ENCODE results near the gene STEAP3. TPM values are rescaled to one million over a fixed set of nuclear protein-coding genes. Genes with fewer than 3 reads are reported as not detected.

Gene STEAP3
- polyA plus RNA-seq, 4 donors: 1.6 to 2.0 (median 1.7) TPM

- no peak for DNase-seq (ENCODE audit: low read depth in 4 of 4, low spot score in 2 of 4)
These were observed 25.9 kb upstream of the STEAP3 start for GRCh38 chr2:119197529-119198239.

- DNase-seq (ENCODE audit: low read depth in 4 of 4, low spot score in 2 of 4): no peak
These were observed 25.3 kb upstream of the STEAP3 start for GRCh38 chr2:119198240-119198840.

GRCh38 chr2:119201815-119202214 lies 21.8 kb upstream of the STEAP3 start:
- DNase-seq (ENCODE audit: low read depth in 4 of 4, low spot score in 2 of 4): no peak

DNA sequence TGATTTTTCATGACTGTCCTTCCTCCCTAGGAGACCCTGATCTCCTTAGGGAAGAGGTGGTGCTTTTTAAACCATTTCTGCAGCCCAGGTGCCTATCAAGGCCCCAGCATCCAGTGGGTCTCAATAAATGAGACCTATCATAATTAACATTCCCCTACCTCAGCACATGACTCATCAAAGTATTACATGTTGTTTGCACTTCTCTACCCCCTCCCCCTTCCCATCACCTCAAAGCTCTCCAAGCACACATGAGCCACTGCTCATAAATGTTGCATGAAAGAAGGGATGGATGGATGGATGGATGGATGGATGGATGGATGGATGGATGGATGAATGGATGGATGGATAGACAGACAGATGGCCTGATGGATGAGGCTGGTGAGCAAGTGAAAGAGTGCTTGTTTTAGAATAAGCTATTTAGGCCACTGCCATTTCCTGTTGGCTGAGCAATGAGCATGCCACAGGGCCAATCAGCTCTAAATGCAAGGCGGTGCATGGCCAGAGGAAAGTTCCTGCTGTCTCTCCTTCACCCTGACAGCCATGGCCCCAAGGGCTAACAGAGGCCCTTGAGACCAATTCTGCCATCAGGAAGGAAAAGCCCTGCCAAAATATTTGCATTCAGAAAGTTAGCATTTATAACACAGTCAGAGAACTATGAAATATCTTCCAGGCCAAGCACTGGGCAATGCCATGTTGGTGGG lies 20.9 kb upstream of the STEAP3 start:
- no peak for DNase-seq (ENCODE audit: low read depth in 4 of 4, low spot score in 2 of 4)

DNA sequence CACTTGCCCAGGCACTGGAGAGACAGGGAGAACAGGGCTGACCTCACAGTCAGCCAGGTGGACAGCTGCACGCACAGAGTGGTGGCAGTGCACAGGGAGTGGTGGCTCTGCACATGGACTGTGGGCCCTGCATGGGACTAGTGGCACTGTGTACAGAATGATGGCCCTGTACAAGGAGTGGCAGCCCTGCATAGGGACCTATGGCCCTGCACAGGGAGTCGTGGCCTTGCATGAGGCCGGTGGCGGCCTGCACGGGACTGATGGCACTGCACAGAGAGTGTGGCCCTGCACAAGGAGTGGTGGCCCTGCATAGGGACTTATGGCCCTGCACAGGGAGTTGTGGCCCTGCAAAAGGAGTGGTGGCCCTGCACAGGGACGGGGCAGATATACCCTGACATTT lies 19.1 kb upstream of the STEAP3 start:
- no peak for DNase-seq (ENCODE audit: low read depth in 4 of 4, low spot score in 2 of 4)

- no peak for DNase-seq (ENCODE audit: low read depth in 4 of 4, low spot score in 2 of 4)
These were observed 18.5 kb upstream of the STEAP3 start for GRCh38 chr2:119205001-119205706.

DNA sequence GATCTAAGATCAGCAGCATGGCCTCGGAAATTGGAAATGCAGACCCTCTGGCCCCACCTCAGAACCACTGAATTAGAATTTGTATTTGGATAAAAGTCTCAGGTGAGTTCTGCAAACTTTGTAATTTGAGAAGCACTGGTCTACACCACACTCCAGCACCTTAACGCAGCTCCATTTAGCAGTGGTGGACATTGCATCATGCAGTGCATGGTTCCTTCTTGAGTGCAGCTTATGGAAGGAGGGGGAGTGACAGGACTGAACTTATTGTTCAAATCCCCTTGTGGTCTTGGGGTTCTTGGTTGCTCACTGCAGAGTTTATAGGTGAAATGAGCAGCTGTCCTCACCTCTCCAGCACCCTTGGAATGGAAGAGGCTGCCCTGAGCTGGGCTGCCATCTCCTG lies 17.4 kb upstream of the STEAP3 start:
- no peak for DNase-seq (ENCODE audit: low read depth in 4 of 4, low spot score in 2 of 4)

DNA sequence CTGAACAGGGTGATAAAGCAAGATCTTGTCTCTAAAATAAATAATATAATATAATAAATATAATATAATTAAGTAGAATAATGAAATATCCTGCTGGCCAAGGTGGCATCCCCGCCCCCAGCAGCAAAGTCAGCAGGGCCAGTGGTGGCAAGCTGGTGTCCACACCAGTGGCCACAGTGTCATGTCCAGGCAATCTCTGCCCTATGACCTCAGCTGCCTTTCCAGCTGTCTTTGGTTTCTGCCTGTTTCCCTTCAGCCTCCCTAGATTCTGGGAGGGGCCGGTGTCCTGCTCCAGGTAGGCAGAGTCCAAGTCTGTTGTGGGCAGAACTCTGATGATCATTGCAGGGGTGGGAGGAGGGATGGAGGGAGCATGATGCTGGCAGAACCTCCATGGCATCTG lies 16.2 kb upstream of the STEAP3 start:
- no peak for DNase-seq (ENCODE audit: low read depth in 4 of 4, low spot score in 2 of 4)

DNA sequence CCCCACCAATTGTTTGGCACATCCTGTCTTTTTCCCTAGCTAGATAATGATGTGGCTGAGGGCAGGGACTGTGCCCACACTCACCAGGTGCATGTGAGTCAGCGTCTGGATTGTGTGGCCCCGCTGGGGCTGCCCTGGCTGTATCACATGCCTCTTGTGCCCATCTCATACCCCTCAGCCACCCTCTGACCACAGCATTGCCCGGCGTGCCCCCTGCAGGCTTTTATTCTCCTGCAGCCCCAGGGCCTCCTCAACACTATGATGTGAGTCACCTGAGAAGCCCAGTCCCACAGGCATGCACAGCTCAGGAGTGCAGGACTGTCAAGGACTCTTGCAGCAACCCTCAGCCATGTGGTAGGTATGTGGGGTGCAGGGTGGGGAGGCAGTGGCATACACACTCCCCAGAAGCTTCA lies 14.8 kb upstream of the STEAP3 start:
- DNase-seq (ENCODE audit: low read depth in 4 of 4, low spot score in 2 of 4): no peak

DNA sequence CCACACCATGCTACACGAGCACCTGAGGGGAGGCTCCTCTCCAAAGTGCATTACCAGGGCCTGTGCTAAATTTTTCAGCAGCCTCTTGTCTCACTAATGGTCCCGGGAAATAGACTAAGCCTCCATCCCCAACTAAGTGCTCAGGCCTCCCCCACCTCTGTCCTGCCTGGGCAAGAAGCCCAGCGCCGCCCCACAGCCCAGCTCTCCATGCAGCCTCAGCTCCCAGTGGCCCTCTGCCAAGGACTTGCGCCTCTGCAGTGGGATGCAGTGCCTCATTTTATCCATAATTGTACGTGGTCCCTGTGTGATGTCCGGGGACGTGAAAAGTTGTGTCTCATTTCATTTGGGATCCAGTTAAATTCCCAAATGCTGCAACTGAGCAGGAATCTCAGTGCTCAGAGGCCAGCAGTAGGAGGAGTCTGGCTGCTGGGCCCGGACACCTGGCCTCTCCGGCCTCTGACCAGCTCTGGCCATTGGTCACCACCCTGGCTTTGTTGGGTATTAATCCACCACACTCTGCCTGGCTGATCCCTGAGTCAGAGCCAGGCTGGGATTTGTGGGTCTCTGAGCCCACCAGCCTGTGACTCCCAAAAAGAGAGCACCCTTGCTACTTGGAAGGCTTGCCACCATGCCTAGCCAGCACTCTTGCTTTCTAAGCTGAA lies 11.4 kb upstream of the STEAP3 start:
- DNase-seq (ENCODE audit: low read depth in 4 of 4, low spot score in 2 of 4): no peak

GRCh38 chr2:119214453-119215037 lies 9.1 kb upstream of the STEAP3 start:
- no peak for DNase-seq (ENCODE audit: low read depth in 4 of 4, low spot score in 2 of 4)

- DNase-seq (ENCODE audit: low read depth in 4 of 4, low spot score in 2 of 4): no peak
These were observed 6.6 kb upstream of the STEAP3 start for GRCh38 chr2:119216994-119217393.

DNA sequence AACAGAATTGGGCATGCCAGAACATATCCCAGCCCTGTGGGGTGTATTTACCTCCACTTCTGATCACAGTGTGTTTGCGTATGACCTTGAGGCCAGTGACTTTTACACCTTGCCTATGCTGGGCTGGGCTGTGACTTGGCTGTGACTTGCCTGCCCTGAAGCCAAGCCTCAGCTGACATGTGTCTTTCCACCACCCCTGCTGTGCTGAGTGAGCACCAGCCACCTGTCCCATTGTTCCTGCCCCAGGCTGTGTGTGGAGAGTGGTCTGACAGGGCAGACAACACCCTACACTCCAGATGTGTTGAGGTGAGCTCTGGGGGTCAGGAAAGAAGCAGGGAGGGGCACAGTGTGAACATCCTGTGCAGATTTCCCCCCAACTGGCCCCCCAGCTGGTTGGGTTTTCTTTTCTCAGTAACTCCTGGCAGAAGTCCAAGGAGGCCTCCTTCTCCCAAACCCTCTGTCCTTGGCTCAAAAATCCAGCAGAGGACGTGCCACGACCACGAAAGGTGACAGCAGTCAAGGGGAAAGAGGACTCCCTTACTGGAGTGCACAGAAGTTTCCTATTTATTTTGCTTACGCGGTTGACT lies 5.1 kb upstream of the STEAP3 start:
- peak in 2 of 4 donors; percentile 15 to 37 for DNase-seq (ENCODE audit: low read depth in 4 of 4, low spot score in 2 of 4)

DNA sequence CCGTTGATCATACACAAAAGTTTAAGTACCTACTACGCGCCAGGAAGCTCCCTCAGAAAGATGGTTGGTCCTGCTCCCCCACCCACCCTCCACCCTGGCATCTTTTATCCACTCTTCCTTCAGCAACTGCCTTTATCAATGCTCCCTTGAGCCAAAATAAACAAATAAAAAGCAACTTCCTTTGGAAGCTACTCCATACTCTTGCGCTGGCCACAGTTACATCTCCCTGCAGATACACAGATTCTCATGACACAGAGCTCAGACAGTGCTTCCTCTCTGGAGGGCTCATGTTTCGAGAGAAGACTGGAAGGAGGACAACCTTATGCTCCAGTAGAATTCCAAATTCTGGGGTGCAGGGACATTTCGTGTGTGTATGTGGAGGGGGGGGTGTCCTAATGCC lies 3.8 kb upstream of the STEAP3 start:
- no peak for DNase-seq (ENCODE audit: low read depth in 4 of 4, low spot score in 2 of 4)

DNA sequence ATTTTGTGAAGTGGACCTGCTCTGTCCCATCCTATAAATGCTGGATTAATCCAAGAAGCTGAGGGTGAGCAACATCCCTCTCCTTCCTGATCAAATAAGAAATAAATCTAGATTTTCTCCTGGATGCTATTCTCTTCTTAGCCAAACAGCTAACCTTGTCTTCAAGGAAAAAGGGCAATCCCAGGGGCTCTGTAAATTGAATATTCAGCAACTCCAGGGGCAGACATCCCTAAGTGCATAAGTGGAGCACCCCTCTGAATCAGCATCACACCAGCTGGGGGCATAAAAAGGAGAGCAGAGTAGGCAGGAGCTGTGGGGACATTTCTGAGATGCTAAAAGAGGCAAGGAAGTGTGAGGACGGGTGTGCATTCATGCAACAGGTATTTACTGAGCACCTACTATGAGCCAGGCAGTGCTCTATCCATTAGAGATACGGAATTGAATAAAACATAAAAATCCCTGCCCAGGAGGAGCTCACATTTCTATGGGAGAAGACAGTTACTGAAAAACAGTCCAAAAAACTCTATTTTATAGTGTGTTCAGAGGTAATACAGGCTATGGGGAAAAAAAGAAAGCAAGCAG lies 2.8 kb upstream of the STEAP3 start:
- no peak for DNase-seq (ENCODE audit: low read depth in 4 of 4, low spot score in 2 of 4)

- no peak for DNase-seq (ENCODE audit: low read depth in 4 of 4, low spot score in 2 of 4)
These were observed 2.0 kb upstream of the STEAP3 start for GRCh38 chr2:119221609-119222008.

GRCh38 chr2:119222213-119222612 lies 1.4 kb upstream of the STEAP3 start:
- no peak for DNase-seq (ENCODE audit: low read depth in 4 of 4, low spot score in 2 of 4)

DNA sequence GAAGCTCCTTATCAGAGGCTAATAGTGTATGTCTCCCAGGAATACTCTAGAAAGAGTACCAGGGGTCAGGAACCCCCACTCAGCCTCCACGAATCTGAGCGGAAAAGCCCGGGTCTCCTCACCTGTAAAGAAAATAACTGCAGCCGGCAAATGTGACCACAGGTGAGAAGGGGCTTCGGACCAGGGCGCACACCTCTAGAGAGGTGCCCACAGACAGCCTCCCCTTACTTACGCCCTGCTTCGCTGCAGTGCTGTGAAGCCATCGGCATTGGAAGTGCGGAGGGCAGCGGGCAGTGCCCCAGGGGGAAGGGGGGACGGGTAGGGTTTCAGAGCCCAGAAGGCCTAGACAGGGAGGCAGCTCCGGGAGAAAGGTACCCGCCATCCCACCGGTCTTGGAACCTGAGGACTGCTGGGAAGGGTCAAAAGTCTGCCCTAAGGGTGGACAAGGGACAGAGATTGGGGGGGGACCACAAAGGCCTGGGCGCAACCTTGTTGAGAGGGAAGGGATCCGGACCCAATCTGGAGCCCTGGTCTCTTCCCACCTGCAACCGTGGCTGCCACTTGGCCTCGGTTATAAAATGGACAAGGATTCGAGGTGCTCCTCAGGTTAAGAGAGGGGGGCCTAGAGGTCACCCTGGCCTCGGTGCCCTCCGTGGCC lies 642 bp upstream of the STEAP3 start:
- DNase-seq (ENCODE audit: low read depth in 4 of 4, low spot score in 2 of 4): no peak
